Measurements from ENCODE around the gene VEGFA.

The VEGFA gene

GRCh38 chr6:43784049-43784855, 14.2 kb downstream of the VEGFA start:
- Histone ChIP-seq H3K36me3 (ENCODE audit: insufficient read depth, low read length) (peaks cover 63% of the 10 kb centered on the region), H3K9me3 (replicated peaks; ENCODE audit: low read length) (no peaks in the 10 kb centered on the region), H3K27me3 (ENCODE audit: control insufficient read depth, insufficient read depth, low read length) (no peaks in the 10 kb centered on the region), H3K4me3 (ENCODE audit: low read length) (no peak overlapping the region), H3K9ac (ENCODE audit: low read depth, low read length) (no peak overlapping the region), H3K4me2 (ENCODE audit: low read length) (no peak overlapping the region), H3K4me1 (ENCODE audit: control insufficient read depth, insufficient read depth, low read length) (no peaks in the 10 kb centered on the region)

GRCh38 chr6:43785220-43785752, 15.3 kb downstream of the VEGFA start:
- Histone ChIP-seq H3K4me3 (ENCODE audit: low read length) (no peak overlapping the region), H3K9ac (ENCODE audit: low read depth, low read length) (no peak overlapping the region), H3K4me1 (ENCODE audit: control insufficient read depth, insufficient read depth, low read length) (no peaks in the 10 kb centered on the region), H3K27me3 (ENCODE audit: control insufficient read depth, insufficient read depth, low read length) (no peaks in the 10 kb centered on the region), H3K36me3 (ENCODE audit: insufficient read depth, low read length) (peaks cover 54% of the 10 kb centered on the region), H3K4me2 (ENCODE audit: low read length) (no peak overlapping the region), H3K9me3 (replicated peaks; ENCODE audit: low read length) (no peaks in the 10 kb centered on the region)

- H3K9me3 ChIP-seq (replicated peaks; ENCODE audit: low read length), result no peaks in the 10 kb centered on the region
- H3K27me3 ChIP-seq (ENCODE audit: control insufficient read depth, insufficient read depth, low read length), result no peaks in the 10 kb centered on the region
- no peak overlapping the region for H3K4me3 ChIP-seq (ENCODE audit: low read length)
- no peak overlapping the region for H3K4me2 ChIP-seq (ENCODE audit: low read length)
- no peak overlapping the region for H3K9ac ChIP-seq (ENCODE audit: low read depth, low read length)
- peaks cover 48% of the 10 kb centered on the region for H3K36me3 ChIP-seq (ENCODE audit: insufficient read depth, low read length)
- no peaks in the 10 kb centered on the region for H3K4me1 ChIP-seq (ENCODE audit: control insufficient read depth, insufficient read depth, low read length)
Measured at GRCh38 chr6:43785904-43786303, 15.9 kb downstream of the VEGFA start.

- Histone ChIP-seq H3K4me2 (ENCODE audit: low read length) (no peak overlapping the region), H3K4me3 (ENCODE audit: low read length) (no peak overlapping the region), H3K9me3 (replicated peaks; ENCODE audit: low read length) (no peaks in the 10 kb centered on the region)
Measured at GRCh38 chr6:43786664-43787329, 16.8 kb downstream of the VEGFA start.

GRCh38 chr6:43788301-43788700, 18.3 kb downstream of the VEGFA start:
- H3K4me1 ChIP-seq (ENCODE audit: control insufficient read depth, insufficient read depth, low read length), result no peaks in the 10 kb centered on the region
- H3K4me3 ChIP-seq (ENCODE audit: low read length), result no peak overlapping the region
- H3K9me3 ChIP-seq (replicated peaks; ENCODE audit: low read length), result no peaks in the 10 kb centered on the region
- H3K4me2 ChIP-seq (ENCODE audit: low read length), result no peak overlapping the region
- peaks cover 24% of the 10 kb centered on the region for H3K36me3 ChIP-seq (ENCODE audit: insufficient read depth, low read length)
- no peak overlapping the region for H3K9ac ChIP-seq (ENCODE audit: low read depth, low read length)
- no peaks in the 10 kb centered on the region for H3K27me3 ChIP-seq (ENCODE audit: control insufficient read depth, insufficient read depth, low read length)

More at GRCh38 chr6:43786664-43787329, 16.8 kb downstream of the VEGFA start:
- H3K27me3 ChIP-seq (ENCODE audit: control insufficient read depth, insufficient read depth, low read length), result no peaks in the 10 kb centered on the region
- no peaks in the 10 kb centered on the region for H3K4me1 ChIP-seq (ENCODE audit: control insufficient read depth, insufficient read depth, low read length)
- no peak overlapping the region for H3K9ac ChIP-seq (ENCODE audit: low read depth, low read length)
- H3K36me3 ChIP-seq (ENCODE audit: insufficient read depth, low read length), result peaks cover 40% of the 10 kb centered on the region

GRCh38 chr6:43789447-43789846, 19.4 kb downstream of the VEGFA start:
- peaks cover 13% of the 10 kb centered on the region for H3K36me3 ChIP-seq (ENCODE audit: insufficient read depth, low read length)
- no peak overlapping the region for H3K9ac ChIP-seq (ENCODE audit: low read depth, low read length)
- no peak overlapping the region for H3K4me2 ChIP-seq (ENCODE audit: low read length)
- no peak overlapping the region for H3K4me3 ChIP-seq (ENCODE audit: low read length)
- H3K27me3 ChIP-seq (ENCODE audit: control insufficient read depth, insufficient read depth, low read length), result peaks cover 4% of the 10 kb centered on the region
- H3K9me3 ChIP-seq (replicated peaks; ENCODE audit: low read length), result no peaks in the 10 kb centered on the region
- H3K4me1 ChIP-seq (ENCODE audit: control insufficient read depth, insufficient read depth, low read length), result no peaks in the 10 kb centered on the region

GRCh38 chr6:43790031-43790430, 20.0 kb downstream of the VEGFA start:
- no peak overlapping the region for H3K4me2 ChIP-seq (ENCODE audit: low read length)
- H3K4me3 ChIP-seq (ENCODE audit: low read length), result no peak overlapping the region
- peaks cover 7% of the 10 kb centered on the region for H3K27me3 ChIP-seq (ENCODE audit: control insufficient read depth, insufficient read depth, low read length)
- H3K9me3 ChIP-seq (replicated peaks; ENCODE audit: low read length), result no peaks in the 10 kb centered on the region
- H3K9ac ChIP-seq (ENCODE audit: low read depth, low read length), result no peak overlapping the region
- H3K36me3 ChIP-seq (ENCODE audit: insufficient read depth, low read length), result peaks cover 9% of the 10 kb centered on the region
- H3K4me1 ChIP-seq (ENCODE audit: control insufficient read depth, insufficient read depth, low read length), result no peaks in the 10 kb centered on the region

- Histone ChIP-seq H3K36me3 (ENCODE audit: insufficient read depth, low read length) (no peaks in the 10 kb centered on the region), H3K4me1 (ENCODE audit: control insufficient read depth, insufficient read depth, low read length) (no peaks in the 10 kb centered on the region), H3K9me3 (replicated peaks; ENCODE audit: low read length) (no peaks in the 10 kb centered on the region), H3K4me3 (ENCODE audit: low read length) (no peak overlapping the region), H3K27me3 (ENCODE audit: control insufficient read depth, insufficient read depth, low read length) (peaks cover 17% of the 10 kb centered on the region), H3K4me2 (ENCODE audit: low read length) (no peak overlapping the region), H3K9ac (ENCODE audit: low read depth, low read length) (no peak overlapping the region)
Measured at GRCh38 chr6:43791745-43792422, 21.9 kb downstream of the VEGFA start.

GRCh38 chr6:43793154-43793874, 23.3 kb downstream of the VEGFA start:
- no peak overlapping the region for H3K4me3 ChIP-seq (ENCODE audit: low read length)
- H3K9ac ChIP-seq (ENCODE audit: low read depth, low read length), result no peak overlapping the region
- no peaks in the 10 kb centered on the region for H3K4me1 ChIP-seq (ENCODE audit: control insufficient read depth, insufficient read depth, low read length)
- no peak overlapping the region for H3K4me2 ChIP-seq (ENCODE audit: low read length)
- H3K9me3 ChIP-seq (replicated peaks; ENCODE audit: low read length), result no peaks in the 10 kb centered on the region
- peaks cover 20% of the 10 kb centered on the region for H3K27me3 ChIP-seq (ENCODE audit: control insufficient read depth, insufficient read depth, low read length)
- H3K36me3 ChIP-seq (ENCODE audit: insufficient read depth, low read length), result no peaks in the 10 kb centered on the region

- Histone ChIP-seq H3K4me1 (ENCODE audit: control insufficient read depth, insufficient read depth, low read length) (peaks cover 5% of the 10 kb centered on the region), H3K9me3 (replicated peaks; ENCODE audit: low read length) (no peaks in the 10 kb centered on the region), H3K4me3 (ENCODE audit: low read length) (no peak overlapping the region), H3K9ac (ENCODE audit: low read depth, low read length) (no peak overlapping the region), H3K4me2 (ENCODE audit: low read length) (no peak overlapping the region), H3K27me3 (ENCODE audit: control insufficient read depth, insufficient read depth, low read length) (peaks cover 20% of the 10 kb centered on the region), H3K36me3 (ENCODE audit: insufficient read depth, low read length) (no peaks in the 10 kb centered on the region)
Measured at GRCh38 chr6:43793875-43794242, 23.8 kb downstream of the VEGFA start.

GRCh38 chr6:43795421-43795820, 25.4 kb downstream of the VEGFA start:
- Histone ChIP-seq H3K27me3 (ENCODE audit: control insufficient read depth, insufficient read depth, low read length) (peaks cover 20% of the 10 kb centered on the region), H3K36me3 (ENCODE audit: insufficient read depth, low read length) (no peaks in the 10 kb centered on the region), H3K9me3 (replicated peaks; ENCODE audit: low read length) (no peaks in the 10 kb centered on the region), H3K9ac (ENCODE audit: low read depth, low read length) (no peak overlapping the region), H3K4me2 (ENCODE audit: low read length) (no peak overlapping the region), H3K4me3 (ENCODE audit: low read length) (no peak overlapping the region), H3K4me1 (ENCODE audit: control insufficient read depth, insufficient read depth, low read length) (peaks cover 8% of the 10 kb centered on the region)

Measured in skeletal muscle satellite cell (primary cell).